H9 (cell line): Measurements from ENCODE around the gene HTR1E. TPM values are rescaled to one million over a fixed set of nuclear protein-coding genes. Genes with fewer than 3 reads are reported as not detected.

Experiments used
- DNase-seq: peaks from one replicate; pipeline ENCODE4 v3.0.0-alpha.2; 2017
- H2AFZ ChIP-seq: one replicate; pipeline ENCODE4 v1.6.1; 2013; ENCODE audit warnings: mild to moderate bottlenecking, low read length, control low read depth, moderate library complexity
- H2AK5ac ChIP-seq: 2 replicates; pipeline ENCODE4 v1.6.1; 2013; ENCODE audit warnings: low read length, control low read depth, mixed read lengths; ENCODE audit not compliant: insufficient read length
- H2BK120ac ChIP-seq: one replicate; pipeline ENCODE4 v1.6.1; 2013; ENCODE audit warnings: low read depth, mild to moderate bottlenecking, low read length, control low read depth, inconsistent platforms; ENCODE audit not compliant: poor library complexity, severe bottlenecking
- H2BK12ac ChIP-seq: 2 replicates; pipeline ENCODE4 v1.6.1; 2013; ENCODE audit warnings: low read length, control low read depth, mixed read lengths, low read depth; ENCODE audit not compliant: insufficient read length
- H2BK15ac ChIP-seq: 2 replicates; pipeline ENCODE4 v1.6.1; 2013; ENCODE audit warnings: low read depth, low read length, control low read depth
- H2BK20ac ChIP-seq: one replicate; pipeline ENCODE4 v1.6.1; 2013; ENCODE audit warnings: low read depth, mild to moderate bottlenecking, low read length, control low read depth, inconsistent platforms; ENCODE audit not compliant: poor library complexity, severe bottlenecking
- H2BK5ac ChIP-seq: 2 replicates; pipeline ENCODE4 v1.6.1; 2013; ENCODE audit warnings: low read length, control low read depth, mixed read lengths; ENCODE audit not compliant: insufficient read length
- H3K14ac ChIP-seq: 2 replicates; pipeline ENCODE4 v1.6.1; 2013; ENCODE audit warnings: low read length, control low read depth; ENCODE audit not compliant: insufficient read depth
- H3K18ac ChIP-seq: 2 replicates; pipeline ENCODE4 v1.6.1; 2013; ENCODE audit warnings: low read depth, mild to moderate bottlenecking, mixed read lengths, low read length, control low read depth; ENCODE audit not compliant: insufficient read length
- H3K23ac ChIP-seq: 2 replicates; pipeline ENCODE4 v1.6.1; 2013; ENCODE audit warnings: low read length, control low read depth, mixed read lengths, low read depth; ENCODE audit not compliant: insufficient read length
- H3K23me2 ChIP-seq: 2 replicates; pipeline ENCODE4 v1.6.1; 2013; ENCODE audit warnings: low read depth, mild to moderate bottlenecking, mixed read lengths, low read length, control low read depth; ENCODE audit not compliant: insufficient read length, poor library complexity, severe bottlenecking
- H3K27ac ChIP-seq: 2 replicates; pipeline ENCODE4 v1.5.1; 2013; ENCODE audit warnings: low read length, control low read depth, mixed read lengths, low read depth; ENCODE audit not compliant: insufficient read length
- H3K27me3 ChIP-seq: 2 replicates; pipeline ENCODE4 v1.6.1; 2013; ENCODE audit warnings: low read length, control low read depth, inconsistent platforms; ENCODE audit not compliant: insufficient read depth
- H3K4ac ChIP-seq: 2 replicates; pipeline ENCODE4 v1.6.1; 2013; ENCODE audit warnings: low read depth, mild to moderate bottlenecking, control low read depth, inconsistent platforms, low read length, moderate library complexity
- H3K4me1 ChIP-seq: 2 replicates; pipeline ENCODE4 v1.6.1; 2013; ENCODE audit warnings: low read length, control low read depth, inconsistent platforms; ENCODE audit not compliant: insufficient read depth
- H3K4me2 ChIP-seq: 2 replicates; pipeline ENCODE4 v1.6.1; 2013; ENCODE audit warnings: low read length, control low read depth, mixed read lengths; ENCODE audit not compliant: insufficient read length, insufficient read depth
- H3K56ac ChIP-seq: 2 replicates; pipeline ENCODE4 v1.6.1; 2013; ENCODE audit warnings: low read depth, mild to moderate bottlenecking, mixed read lengths, low read length, control low read depth; ENCODE audit not compliant: insufficient read length
- H3K79me1 ChIP-seq: 2 replicates; pipeline ENCODE4 v1.6.1; 2013; ENCODE audit warnings: low read depth, mild to moderate bottlenecking, moderate library complexity, low read length, control low read depth, inconsistent platforms; ENCODE audit not compliant: insufficient read depth, poor library complexity, severe bottlenecking
- H3K79me2 ChIP-seq: 2 replicates; pipeline ENCODE4 v1.6.1; 2013; ENCODE audit warnings: low read length, control low read depth, inconsistent platforms; ENCODE audit not compliant: insufficient read depth
- H3K9ac ChIP-seq: 2 replicates; pipeline ENCODE4 v1.6.1; 2013; ENCODE audit warnings: low read length, control low read depth, mixed read lengths; ENCODE audit not compliant: insufficient read length; ENCODE audit errors: extremely low read depth
- H3K9me3 ChIP-seq: one replicate; pipeline ENCODE4 v1.6.1; 2013; ENCODE audit warnings: low read depth, low read length, inconsistent platforms; ENCODE audit not compliant: control insufficient read depth
- H3T11ph ChIP-seq: one replicate; pipeline ENCODE4 v1.6.1; 2013; ENCODE audit warnings: mild to moderate bottlenecking, low read length, control low read depth, inconsistent platforms
- H4K20me1 ChIP-seq: one replicate; pipeline ENCODE4 v1.6.1; 2013; ENCODE audit not compliant: control insufficient read depth, insufficient read length, insufficient read depth
- H4K5ac ChIP-seq: 2 replicates; pipeline ENCODE4 v1.6.1; 2013; ENCODE audit warnings: low read depth, mild to moderate bottlenecking, mixed read lengths, low read length, control low read depth; ENCODE audit not compliant: insufficient read length
- H4K8ac ChIP-seq: replicated peaks from 2 replicates; pipeline ENCODE4 v1.6.1; 2013; ENCODE audit warnings: low read length, control low read depth, mixed read lengths, low read depth; ENCODE audit not compliant: insufficient read length
- H4K91ac ChIP-seq: 2 replicates; pipeline ENCODE4 v1.6.1; 2013; ENCODE audit warnings: low read depth, mild to moderate bottlenecking, moderate library complexity, mixed read lengths, low read length, control low read depth; ENCODE audit not compliant: insufficient read length
- H3K27ac Mint-ChIP-seq, 3 experiments: 2 replicates in 2 of 3; 3 replicates in 1 of 3; pipeline ENCODE4 v1.8.0; 2020 to 2021; ENCODE audit warnings: mixed read lengths in 3 of 3, mild to moderate bottlenecking in 1 of 3, moderate library complexity in 1 of 3
- H3K27me3 Mint-ChIP-seq: 2 replicates; pipeline ENCODE4 v1.8.0; 2021; ENCODE audit warnings: low read depth, mild to moderate bottlenecking, moderate library complexity, mixed read lengths
- H3K36me3 Mint-ChIP-seq, 3 experiments: 2 replicates in 2 of 3; 3 replicates in 1 of 3; pipeline ENCODE4 v1.8.0; 2020 to 2021; ENCODE audit warnings: low read depth in 3 of 3, mixed read lengths in 3 of 3; ENCODE audit not compliant: insufficient read depth in 1 of 3
- H3K4me1 Mint-ChIP-seq, 2 experiments: 2 replicates each; pipeline ENCODE4 v1.8.0; 2020; ENCODE audit warnings: mixed read lengths in 2 of 2
- H3K4me3 Mint-ChIP-seq, 2 experiments: 2 replicates in 1 of 2; 3 replicates in 1 of 2; pipeline ENCODE4 v1.8.0; 2020 to 2021; ENCODE audit warnings: mild to moderate bottlenecking in 2 of 2, mixed read lengths in 2 of 2, moderate library complexity in 1 of 2
- H3K9me3 Mint-ChIP-seq, 2 experiments: 2 replicates in 1 of 2; 3 replicates in 1 of 2; pipeline ENCODE4 v1.8.0; 2020; ENCODE audit warnings: mild to moderate bottlenecking in 2 of 2, mixed read lengths in 2 of 2, moderate library complexity in 1 of 2
- CTCF ChIP-seq: fragments of 200-600 bp; sonication (generic); conservative IDR thresholded peaks from 3 replicates; pipeline ENCODE4 v1.8.0; 2021; ENCODE audit warnings: antibody characterized with exemption, mild to moderate bottlenecking
- WGBS: extraction: QIAGEN DNeasy Blood & Tissue Kit; methylation state at CpG from one replicate; pipeline ENCODE4 v1.1.7; 2013; ENCODE audit warnings: missing lambda C conversion rate, low lambda C conversion rate, mixed read lengths; ENCODE audit not compliant: insufficient read length; ENCODE audit errors: extremely low coverage; 5-methylcytosine and 5-hydroxymethylcytosine counted together
- total RNA-seq: library from RNA; stranded (reverse); gene quantifications from 2 replicates; pipeline ENCODE4 v1.2.1, GENCODE V29; 2021

The HTR1E gene
- total RNA-seq, 1 experiment from 2014 or later: not detected

DNA sequence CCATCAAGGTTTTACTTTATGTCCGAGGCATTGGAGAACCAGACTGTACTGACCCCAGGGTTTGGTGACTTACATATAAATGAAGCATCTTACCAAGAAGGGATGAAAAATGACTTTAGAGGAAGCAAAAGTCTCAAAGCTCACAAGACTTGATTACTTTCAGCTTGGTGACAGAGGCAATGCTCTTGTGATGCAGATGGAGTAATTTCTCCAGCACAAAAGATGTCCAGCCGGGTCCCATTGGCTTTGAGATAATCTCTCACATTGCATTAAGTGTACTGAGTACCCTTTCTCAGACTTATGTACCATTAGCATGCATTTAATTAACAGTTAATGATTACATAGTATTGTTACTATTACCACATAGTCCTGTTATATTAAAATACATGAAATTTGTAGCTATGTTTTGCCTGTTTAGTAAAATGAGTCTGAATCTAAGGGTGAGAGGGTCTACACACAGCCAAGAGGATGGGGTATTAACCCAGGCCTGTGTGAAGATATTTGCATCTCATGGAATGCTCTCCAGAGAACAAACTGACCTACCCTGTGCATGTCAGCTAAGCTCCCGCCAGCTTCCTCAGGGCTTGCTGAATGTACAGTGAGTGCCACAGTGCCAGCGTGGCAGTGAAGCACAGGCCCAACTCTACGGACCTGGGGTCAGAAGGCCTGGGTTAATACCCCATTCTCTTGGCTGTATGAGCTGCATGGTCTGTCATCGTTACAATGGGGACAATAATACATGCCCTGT, 5.6 kb downstream of the HTR1E start:
- Histone ChIP-seq H3T11ph (no peak overlapping the region), H3K9ac (no peak overlapping the region), H2BK12ac (no peak overlapping the region), H4K91ac (no peak overlapping the region), H3K14ac (no peak overlapping the region), H3K23ac (no peak overlapping the region), H2BK5ac (no peak overlapping the region), H4K5ac (no peak overlapping the region), H3K4me1 (no peaks in the 10 kb centered on the region; the same call in 1 of the 2 replicates), H4K8ac (no peak overlapping the region), H3K79me1 (no peaks in the 10 kb centered on the region), H2BK120ac (no peak overlapping the region), H3K56ac (no peak overlapping the region), H2BK20ac (no peak overlapping the region), H3K79me2 (no peaks in the 10 kb centered on the region), H2AFZ (no peak overlapping the region), H3K18ac (no peak overlapping the region), H3K27ac (no peak overlapping the region), H3K9me3 (no peaks in the 10 kb centered on the region), H2BK15ac (no peak overlapping the region), H3K23me2 (no peaks in the 10 kb centered on the region), H3K4ac (no peak overlapping the region), H3K27me3 (peaks cover 6% of the 10 kb centered on the region; the same call in 1 of the 2 replicates), H2AK5ac (no peak overlapping the region), H4K20me1 (no peaks in the 10 kb centered on the region), H3K4me2 (no peak overlapping the region)
- Mint-ChIP-seq H3K27me3 (peaks cover 27% of the 10 kb centered on the region), H3K36me3 (no peaks in the 10 kb centered on the region), H3K4me3 (no peak overlapping the region), H3K9me3 (0 out of 5 replicates have a peak, but pooled peaks cover 0 to under 1% of the 10 kb centered on the region in 2 experiments), H3K4me1 (peaks cover 15 to 18% of the 10 kb centered on the region in 2 experiments), H3K27ac (no peak overlapping the region; a peak in 1 of 7 replicates)
- TF ChIP-seq CTCF: no peak
- no peak for DNase-seq
- WGBS: no CpG with 5 or more reads among the region's 6 CpGs
